Measurements from ENCODE around the gene WASHC4.

WASHC4 gene

DNA sequence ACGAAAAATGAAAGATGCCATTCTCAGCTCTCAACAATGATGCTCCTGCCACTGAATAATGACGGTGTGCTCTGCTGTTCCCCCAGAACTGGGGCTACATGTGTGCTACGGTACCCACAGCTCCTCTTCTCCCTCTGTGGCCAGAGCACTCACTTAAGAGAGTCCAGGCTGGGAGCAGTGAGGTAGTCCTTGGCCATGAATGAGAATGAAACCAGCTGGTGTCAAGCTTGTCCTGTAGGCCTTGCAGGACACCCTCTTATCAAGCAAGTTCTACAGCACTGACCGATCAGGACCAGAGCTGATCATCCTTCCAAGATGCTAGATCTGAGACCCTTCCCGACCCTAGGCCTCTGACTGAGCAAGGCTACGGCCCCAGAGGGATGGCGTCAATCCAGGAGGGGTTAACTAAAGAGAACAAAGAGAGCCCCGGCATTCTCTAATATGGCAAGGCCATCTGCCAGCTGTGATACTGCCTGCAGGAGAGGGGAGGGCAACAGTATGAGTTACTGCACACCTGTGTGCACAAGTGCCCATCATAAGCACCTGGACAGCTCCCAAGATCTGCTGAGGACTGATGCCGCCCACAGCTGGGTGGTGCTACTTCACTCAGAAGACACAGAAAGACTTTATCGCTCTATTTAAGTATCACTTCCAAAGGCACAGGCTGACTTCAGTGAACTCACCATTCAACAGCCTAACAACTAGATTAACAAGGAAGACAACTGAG, 98.0 kb downstream of the WASHC4 start:
- no peak for DNase-seq (ENCODE audit: low read depth in 2 of 2)

DNA sequence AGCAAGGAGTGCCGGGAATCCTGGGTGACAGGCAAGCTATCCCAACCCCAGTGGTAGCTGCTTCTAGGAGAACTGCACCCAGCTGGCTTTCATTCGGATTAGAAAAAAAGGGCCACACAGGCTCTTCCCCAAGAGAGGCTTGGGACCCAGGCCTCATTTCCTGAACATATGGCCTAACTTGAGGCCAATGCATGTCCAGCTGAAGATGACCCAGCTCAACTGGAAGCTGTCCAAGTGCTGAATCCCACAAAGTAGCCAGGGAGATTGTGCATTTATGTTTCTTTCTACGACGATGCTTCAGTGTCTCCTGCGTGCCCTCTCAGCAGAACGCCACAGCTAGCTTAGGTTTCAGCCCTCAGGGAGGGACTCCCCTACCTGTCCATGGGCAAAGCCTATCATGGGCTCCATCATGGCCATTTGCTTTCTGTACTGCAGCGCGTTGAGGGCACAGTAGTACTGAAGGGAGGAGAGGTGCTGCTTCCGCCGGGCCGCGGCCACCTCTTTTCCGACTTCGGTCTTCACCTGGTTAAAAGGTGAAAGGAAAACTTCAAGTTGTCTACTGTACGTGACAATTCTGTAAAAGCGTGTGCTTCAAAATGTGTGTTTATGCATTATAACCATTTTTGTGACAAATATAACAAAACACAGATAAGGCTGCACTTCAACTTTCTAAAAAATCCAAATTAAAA, 99.3 kb downstream of the WASHC4 start:
- no peak for DNase-seq (ENCODE audit: low read depth in 2 of 2)

DNA sequence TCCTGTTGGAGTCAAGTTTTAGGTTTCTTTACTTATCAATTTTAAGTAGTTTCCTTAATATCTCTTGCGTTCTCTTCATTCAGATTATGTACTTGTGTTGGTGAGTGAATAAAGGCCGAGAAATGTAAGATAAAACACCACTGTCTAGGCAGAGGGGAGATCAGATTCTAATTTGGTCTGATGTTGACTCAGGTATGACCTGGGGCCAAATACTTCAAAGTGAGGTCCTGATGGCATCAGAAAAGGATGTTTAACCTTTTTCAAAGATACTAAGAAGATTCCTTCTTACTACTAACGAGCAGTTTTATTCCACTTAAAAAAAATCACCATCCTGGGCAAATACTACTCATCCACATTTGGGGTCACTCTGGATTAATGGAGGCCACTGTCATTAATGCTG, 101.6 kb downstream of the WASHC4 start:
- DNase-seq (ENCODE audit: low read depth in 2 of 2): no peak

DNA sequence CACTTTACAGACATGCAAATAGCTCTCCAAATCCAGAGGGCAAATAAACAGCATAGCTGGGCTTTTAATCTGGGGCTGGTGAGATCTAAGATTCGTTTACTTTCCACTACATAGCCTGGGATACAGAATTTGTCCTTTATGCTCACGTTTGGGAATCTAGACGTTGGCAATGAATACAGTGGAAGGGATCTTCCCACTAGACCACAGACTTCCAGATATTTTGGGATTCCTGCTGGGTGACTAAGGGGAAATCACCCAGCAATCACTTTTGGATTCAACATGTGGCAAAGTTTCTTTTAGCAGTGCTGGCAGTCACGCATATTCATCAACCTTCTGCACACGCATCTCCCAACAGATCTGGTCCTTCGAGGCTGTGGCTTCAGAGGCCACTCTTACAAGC, 104.9 kb downstream of the WASHC4 start:
- no peak for DNase-seq (ENCODE audit: low read depth in 2 of 2)

DNA sequence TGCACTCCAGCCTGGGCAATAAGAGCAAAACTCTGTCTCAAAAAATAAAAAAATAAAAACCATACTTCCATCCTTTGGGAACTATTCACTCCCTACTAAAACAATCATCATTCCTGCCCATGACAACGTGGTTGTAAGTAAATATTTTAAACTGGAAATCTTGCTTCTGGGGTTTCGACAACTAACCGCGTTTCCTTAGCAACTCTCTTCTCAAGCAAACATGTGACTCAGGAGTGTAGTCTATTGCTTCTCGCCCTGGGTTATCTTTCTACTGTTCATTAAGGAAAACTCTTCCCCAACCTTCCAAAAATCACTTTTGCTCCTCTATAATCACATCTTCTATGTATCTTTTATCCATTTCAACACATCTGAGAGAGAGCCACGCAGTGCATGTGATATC, 106.6 kb downstream of the WASHC4 start:
- DNase-seq (ENCODE audit: low read depth in 2 of 2): no peak

DNA sequence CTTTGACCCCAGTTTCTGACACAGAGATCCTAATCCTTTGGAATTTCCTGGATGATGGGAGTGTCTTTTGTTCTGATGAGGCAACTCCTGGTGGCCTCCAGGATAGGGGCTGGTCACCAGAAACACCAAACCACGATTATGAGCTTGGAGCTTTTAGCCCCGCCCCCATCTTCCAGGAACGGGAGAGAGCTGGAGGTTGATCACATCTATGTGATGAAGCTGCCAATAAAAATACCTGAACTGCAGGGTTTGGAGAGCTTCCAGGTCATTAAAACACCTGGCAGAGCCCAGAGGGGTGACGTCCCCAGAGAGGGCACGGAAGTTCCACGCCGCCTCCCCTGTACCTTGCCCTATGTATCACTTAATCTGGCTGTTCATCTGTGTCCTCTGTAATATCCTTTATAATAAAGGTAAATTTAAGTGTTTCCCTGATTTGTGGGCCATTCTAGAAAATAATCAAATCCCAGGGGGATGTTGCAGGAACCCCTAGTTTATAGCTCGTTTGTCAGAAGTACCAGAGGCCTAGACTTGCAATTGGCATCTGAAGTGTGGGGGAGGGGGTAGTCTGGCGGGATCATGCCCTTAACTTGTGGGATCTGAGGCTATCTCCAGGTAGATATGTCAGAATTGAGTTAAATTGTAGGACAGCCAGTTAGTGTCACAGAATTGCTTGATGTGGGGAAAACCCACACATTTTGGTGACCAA, 107.3 kb downstream of the WASHC4 start:
- no peak for DNase-seq (ENCODE audit: low read depth in 2 of 2)

DNA sequence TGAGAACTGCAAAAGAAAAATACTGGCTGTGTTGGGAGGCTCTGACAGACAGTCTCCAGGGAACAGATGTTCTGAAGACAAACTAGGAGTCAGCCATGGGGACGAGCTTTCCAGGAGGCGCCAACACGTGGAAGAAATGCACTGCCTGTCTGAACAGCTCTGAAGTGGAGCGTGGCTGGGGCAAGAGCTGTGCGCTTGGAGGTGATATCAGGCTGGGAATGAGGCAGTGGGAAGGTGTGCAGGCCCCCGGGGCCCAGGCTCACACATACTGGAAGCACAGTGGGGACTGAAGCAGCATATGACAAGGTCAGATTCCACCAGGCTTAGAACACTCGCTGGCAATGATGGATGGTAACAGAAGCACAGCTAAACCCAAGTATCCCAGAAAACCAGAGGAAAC, 110.9 kb downstream of the WASHC4 start:
- no peak for DNase-seq (ENCODE audit: low read depth in 2 of 2)

All from stimulated activated CD4-positive, alpha-beta T cell treated with anti-CD3 and anti-CD28 coated beads, Interleukin-12 subunit alpha, Interleukin-12 subunit beta, amount 100 ng/mL, for 24 hours (primary cell).